ENCODE measurements around the gene SLFNL1.

- TF ChIP-seq CTCF (conservative IDR thresholded peaks at IDR 0.05; ENCODE audit: low read length), result no peak
- TF ChIP-seq EZH2phosphoT487 (IDR thresholded peaks at IDR 0.05; ENCODE audit: borderline replicate concordance, low read depth, low read length), result no peak
Measured at GRCh38 chr1:40986956-40987355, 34.6 kb downstream of the SLFNL1 start.

Measured in OCI-LY7 (cell line).